GM21786 (cell line): ENCODE data around the gene ARID1A.

Source experiments
- ATAC-seq: cut with Tn5 transposase; IDR thresholded peaks from one replicate; pipeline ENCODE4 v1.9.1; 2021; ENCODE audit not compliant: unreplicated experiment

ARID1A gene

GRCh38 chr1:26826261-26827105 lies 130.7 kb downstream of the ARID1A start, which contains the start of gene ZDHHC18:
Gene ZDHHC18, plus strand, starts transcription at chr1:26826688. Its CDS starts 117 bp downstream, at chr1:26826805.
- ATAC-seq: peak; percentile 74

- no peak for ATAC-seq
Observed at GRCh38 chr1:26827106-26827604, 131.3 kb downstream of the ARID1A start.

- ATAC-seq: no peak
Observed at GRCh38 chr1:26827663-26828062, 131.8 kb downstream of the ARID1A start.

- ATAC-seq: no peak
Observed at GRCh38 chr1:26828411-26828991, 132.7 kb downstream of the ARID1A start.

- ATAC-seq: no peak
Observed at GRCh38 chr1:26829184-26829911, 133.5 kb downstream of the ARID1A start.

- ATAC-seq: no peak
Observed at GRCh38 chr1:26831059-26831458, 135.2 kb downstream of the ARID1A start.
